GM12878 (cell line): Measurements from ENCODE around the gene ZIC5. TPM values are rescaled to one million over a fixed set of nuclear protein-coding genes. Genes with fewer than 3 reads are reported as not detected.

Experiments used
- ATAC-seq: fragments of 200-7000 bp; cut with Tn5 transposase; 3 replicates; pipeline ENCODE4 v1.9.1; 2020; ENCODE audit warnings: mild to moderate bottlenecking, moderate library complexity
- BruUV-seq: library from RNA; stranded (reverse); fragments of 400-500 nt; replicated peaks from 2 replicates; lab custom pipeline; 2021; lab: Mats Ljungman, UMichigan
- CTCF ChIA-PET: fragments of 300-600 bp; sonication (Branson Sonifier 250); formaldehyde crosslinking; extraction: SDS; loops from one replicate; lab custom pipeline; 2021; ENCODE audit warnings: inconsistent platforms; lab: Yijun Ruan, JAX
- POLR2A ChIA-PET: fragments of 350-600 bp; formaldehyde crosslinking; extraction: SDS; loops from one replicate; lab custom pipeline; 2021; ENCODE audit warnings: inconsistent platforms; lab: Charles Lee
- RAD21 ChIA-PET: fragments of 300-600 bp; sonication (Branson Sonifier 250); formaldehyde crosslinking; loops from one replicate; lab custom pipeline; 2023; ENCODE audit warnings: antibody characterized with exemption; ENCODE audit not compliant: unreplicated experiment; lab: Charles Lee
- SMC1A ChIA-PET: fragments of 300-600 bp; sonication (Branson Sonifier 250); formaldehyde crosslinking; loops from one replicate; lab custom pipeline; 2023; ENCODE audit not compliant: unreplicated experiment, uncharacterized antibody; lab: Charles Lee
- DNase-seq: peaks from one replicate; pipeline ENCODE4 v3.0.0-alpha.2; 2011; ENCODE audit warnings: low read depth, low spot score
- FAIRE-seq: peaks from 3 replicates; lab custom pipeline; 2011; peaks lifted over from hg19 to GRCh38; lab: Jason Lieb, UNC
- H2AFZ ChIP-seq: 2 replicates; pipeline ENCODE4 v1.6.0; 2011; ENCODE audit warnings: low read depth, low read length, control low read depth; ENCODE audit not compliant: control insufficient read depth
- H3K27ac ChIP-seq: 2 replicates; pipeline ENCODE4 v1.5.1; 2011; ENCODE audit warnings: control low read depth; ENCODE audit not compliant: control insufficient read depth, insufficient read depth
- H3K27me3 ChIP-seq, 2 experiments: replicated peaks in 1 of 2; 2 replicates each; pipeline versions ENCODE4 v1.6.0 to v1.6.1; 2011; ENCODE audit warnings: low read length in 1 of 2; ENCODE audit not compliant: control insufficient read depth in 2 of 2, insufficient read depth in 2 of 2
- H3K36me3 ChIP-seq, 2 experiments: 2 replicates each; pipeline ENCODE4 v1.5.1; 2011; ENCODE audit warnings: low read length in 1 of 2; ENCODE audit not compliant: control insufficient read depth in 2 of 2, insufficient read depth in 2 of 2
- H3K4me1 ChIP-seq: 2 replicates; pipeline ENCODE4 v1.6.1; 2011; ENCODE audit warnings: mild to moderate bottlenecking, low read length, moderate library complexity, mixed read lengths; ENCODE audit not compliant: control insufficient read depth, insufficient read depth
- H3K4me2 ChIP-seq: 2 replicates; pipeline ENCODE4 v1.6.0; 2011; ENCODE audit warnings: control low read depth; ENCODE audit not compliant: control insufficient read depth, insufficient read depth
- H3K4me3 ChIP-seq: fragments of 200-600 bp; sonication (generic); 2 replicates; pipeline ENCODE4 v1.5.1; 2016
- H3K79me2 ChIP-seq: 2 replicates; pipeline ENCODE4 v1.6.0; 2011; ENCODE audit warnings: low read length; ENCODE audit not compliant: control insufficient read depth, insufficient read depth
- H3K9ac ChIP-seq: 2 replicates; pipeline ENCODE4 v1.8.0; 2011; ENCODE audit warnings: low read length, control low read depth, mixed read lengths; ENCODE audit not compliant: control insufficient read depth, insufficient read depth
- H3K9me3 ChIP-seq: replicated peaks from 3 replicates; pipeline ENCODE4 v1.5.1; 2011; ENCODE audit warnings: mild to moderate bottlenecking, low read length; ENCODE audit not compliant: control insufficient read depth, insufficient read depth
- H4K20me1 ChIP-seq: 2 replicates; pipeline ENCODE4 v1.6.0; 2011; ENCODE audit not compliant: control insufficient read depth, insufficient read depth
- CBX3 ChIP-seq: fragments of 200-600 bp; sonication (generic); IDR thresholded peaks from 2 replicates; pipeline ENCODE4 v1.6.1; 2016; ENCODE audit warnings: low read depth, borderline replicate concordance
- CHD4 ChIP-seq: fragments of 200-600 bp; sonication (generic); IDR thresholded peaks from 2 replicates; pipeline ENCODE4 v1.6.1; 2016; ENCODE audit warnings: mild to moderate bottlenecking
- HDGF ChIP-seq: fragments of 450-650 bp; IDR thresholded peaks from 2 replicates; pipeline ENCODE4 v1.6.1; 2016; ENCODE audit warnings: antibody characterized with exemption
- HSF1 ChIP-seq: fragments of 150-350 bp; IDR thresholded peaks from 2 replicates; pipeline ENCODE4 v1.6.1; 2014; ENCODE audit warnings: mild to moderate bottlenecking, low read depth, low read length
- JUNB ChIP-seq: IDR thresholded peaks from 2 replicates; pipeline ENCODE4 v1.6.1; 2016; ENCODE audit warnings: antibody characterized with exemption, mild to moderate bottlenecking
- MLLT1 ChIP-seq: fragments of 450-650 bp; IDR thresholded peaks from 2 replicates; pipeline ENCODE4 v1.6.1; 2016; ENCODE audit warnings: mild to moderate bottlenecking
- PML ChIP-seq: IDR thresholded peaks from 2 replicates; pipeline ENCODE4 v1.6.1; 2012; ENCODE audit warnings: low read length, inconsistent platforms
- RBBP5 ChIP-seq: fragments of 200-600 bp; sonication (generic); conservative IDR thresholded peaks from 2 replicates; pipeline ENCODE4 v1.6.1; 2016
- RELA ChIP-seq: fragments of 450-650 bp; IDR thresholded peaks from 2 replicates; pipeline ENCODE4 v1.8.0; 2014; ENCODE audit warnings: borderline replicate concordance; ENCODE audit not compliant: partially characterized antibody
- SMAD5 ChIP-seq: IDR thresholded peaks from 2 replicates; pipeline ENCODE4 v1.6.1; 2016; ENCODE audit warnings: antibody characterized with exemption, low read depth
- SREBF2 ChIP-seq: IDR thresholded peaks from 2 replicates; pipeline ENCODE4 v1.6.1; 2012; ENCODE audit warnings: mild to moderate bottlenecking, low read length
- YY1 ChIP-seq: IDR thresholded peaks from 2 replicates; pipeline ENCODE4 v1.6.1; 2011; ENCODE audit warnings: low read depth, mild to moderate bottlenecking, low read length
- ZBTB40 ChIP-seq: fragments of 450-650 bp; IDR thresholded peaks from 2 replicates; pipeline ENCODE4 v1.6.1; 2016; ENCODE audit warnings: mild to moderate bottlenecking, moderate library complexity, borderline replicate concordance
- whole genome bisulfite sequencing: methylation state at CpG from one replicate; pipeline ENCODE4 v1.1.6; 2016; ENCODE audit warnings: low lambda C conversion rate; ENCODE audit not compliant: insufficient replicate concordance, insufficient coverage; ENCODE audit errors: missing lambda C conversion rate; 5-methylcytosine and 5-hydroxymethylcytosine counted together
- in situ Hi-C: fragments of 300-500 bp; cut with MboI; formaldehyde crosslinking; loops from 9 replicates; pipeline ENCODE4 v1.14.3; 2018; ENCODE audit warnings: mixed read lengths
- intact Hi-C: fragments of 100-400 bp; cut with micrococcal nuclease; formaldehyde crosslinking; loops from one replicate; pipeline ENCODE4 v1.14.2; 2022; ENCODE audit not compliant: unreplicated experiment
- polyA plus RNA-seq, 11 experiments: library from polyadenylated mRNA; depleted of rRNA in 4 of 11; unstranded in 6 of 11; stranded (reverse) in 5 of 11; fragments of >200 nt; fragmentation: Nextera tagmentation in 4 of 11; fragmentation: Illumina TruSeq in 1 of 11; extraction: Ambion mirVana in 4 of 11; extraction: Trizol in 1 of 11; gene quantifications; 1 replicate in 1 of 11; 2 replicates in 10 of 11; pipeline versions ENCODE4 v1.2.1 to v1.2.3, GENCODE V29; 2011 to 2016; ENCODE audit warnings: inconsistent platforms in 2 of 11, missing spikeins in 2 of 11, low read depth in 1 of 11
- total RNA-seq, 4 experiments: library from RNA; depleted of rRNA in 3 of 4; stranded (reverse); fragments of >200 nt in 3 of 4; fragmentation: Illumina TruSeq in 1 of 4; extraction: Trizol in 1 of 4; gene quantifications; 2 replicates each; pipeline versions ENCODE4 v1.2.1 to v1.2.3, GENCODE V29; 2013 to 2021
- TF ChIP-seq, protein P1 (sequence below): IDR thresholded peaks from 2 replicates; pipeline ENCODE4 v1.6.1; 2011; ENCODE audit warnings: mild to moderate bottlenecking, low read depth, low read length, moderate library complexity; ENCODE audit not compliant: insufficient replicate concordance

ZIC5 gene
- total and polyA plus RNA-seq, 10 of the 15 experiments (the other 5 are each of a cell fraction or from before 2014, with no cell fraction given) = not detected

DNA sequence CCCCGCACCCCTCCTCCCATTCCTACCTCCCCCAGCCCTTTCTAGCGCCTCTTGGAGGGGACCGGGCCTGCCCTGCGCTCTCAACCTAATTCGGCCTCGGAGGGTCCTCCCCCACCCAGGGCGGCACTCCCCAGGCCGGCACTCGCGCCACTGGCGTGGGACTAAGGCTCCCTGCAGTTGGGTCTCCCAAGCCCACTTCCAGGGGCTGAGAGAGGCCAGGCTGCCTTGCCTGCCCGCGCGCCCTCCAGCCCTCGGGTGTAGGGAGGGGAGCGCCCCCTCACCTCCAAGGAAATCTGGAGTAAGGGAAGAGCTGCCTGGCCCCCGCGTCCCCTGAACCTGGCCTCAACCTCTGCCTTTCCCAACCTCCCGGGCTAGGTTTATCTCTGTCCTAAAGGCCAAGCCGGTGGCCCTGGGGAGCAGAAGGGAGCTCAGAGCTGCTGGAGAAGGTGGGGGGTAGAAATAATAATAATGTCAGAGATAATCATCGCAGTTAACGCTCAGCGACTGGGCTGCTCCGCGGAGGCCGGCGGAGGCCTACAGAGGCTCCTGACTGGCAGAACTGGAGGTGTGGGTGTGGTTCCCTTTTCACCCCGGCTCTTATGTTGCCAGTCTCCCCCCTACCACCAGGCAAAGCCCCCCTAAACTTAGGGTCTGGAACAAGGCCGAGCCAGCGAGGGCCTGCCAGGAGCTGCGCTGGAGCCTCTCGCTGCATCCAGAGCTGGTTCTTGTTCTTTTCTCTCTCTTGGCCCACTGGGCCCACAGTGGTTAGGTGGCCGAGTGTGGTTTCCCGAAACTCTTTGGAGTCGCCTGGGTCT is 19.7 kb upstream of the ZIC5 start:
- intact Hi-C loops (no loop called here), in situ Hi-C loops (no loop called here)
- Histone ChIP-seq H3K27ac (no peak overlapping the region), H3K27me3 (peaks cover 13 to 44% of the 10 kb centered on the region in 2 experiments), H3K9ac (no peak overlapping the region), H2AFZ (no peak overlapping the region), H3K4me3 (no peak overlapping the region), H3K36me3 (no peaks in the 10 kb centered on the region), H3K9me3 (peaks cover 1% of the 10 kb centered on the region; the same call in 2 of the 3 replicates), H3K79me2 (no peaks in the 10 kb centered on the region), H4K20me1 (no peaks in the 10 kb centered on the region), H3K4me1 (no peaks in the 10 kb centered on the region), H3K4me2 (no peak overlapping the region)
- no peak for TF ChIP-seq SMAD5
- TF ChIP-seq PML = no peak
- TF ChIP-seq RBBP5 = no peak
- TF ChIP-seq CHD4 = no peak
- TF ChIP-seq YY1 = no peak
- TF ChIP-seq SREBF2 = no peak
- TF ChIP-seq, protein P1, sequence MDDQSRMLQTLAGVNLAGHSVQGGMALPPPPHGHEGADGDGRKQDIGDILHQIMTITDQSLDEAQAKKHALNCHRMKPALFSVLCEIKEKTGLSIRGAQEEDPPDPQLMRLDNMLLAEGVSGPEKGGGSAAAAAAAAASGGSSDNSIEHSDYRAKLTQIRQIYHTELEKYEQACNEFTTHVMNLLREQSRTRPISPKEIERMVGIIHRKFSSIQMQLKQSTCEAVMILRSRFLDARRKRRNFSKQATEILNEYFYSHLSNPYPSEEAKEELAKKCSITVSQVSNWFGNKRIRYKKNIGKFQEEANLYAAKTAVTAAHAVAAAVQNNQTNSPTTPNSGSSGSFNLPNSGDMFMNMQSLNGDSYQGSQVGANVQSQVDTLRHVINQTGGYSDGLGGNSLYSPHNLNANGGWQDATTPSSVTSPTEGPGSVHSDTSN = no peak
- TF ChIP-seq ZBTB40 = no peak
- no peak for TF ChIP-seq HSF1
- no peak for TF ChIP-seq RELA
- no peak for TF ChIP-seq JUNB
- TF ChIP-seq HDGF = no peak
- TF ChIP-seq CBX3 = no peak
- TF ChIP-seq MLLT1 = no peak
- ChIA-PET RAD21 (no interaction called here), POLR2A (no interaction called here), SMC1A (no interaction called here), CTCF (no interaction called here)
- no peak for FAIRE-seq
- no peak for ATAC-seq
- no peak for DNase-seq
- no TSS peak for BruUV-seq
- WGBS = 64% methylated on average over 30 of the region's 35 CpGs
